Activated naive CD8-positive, alpha-beta T cell (primary cell): ENCODE results near the gene BAZ1B.
"Not testable (repeated sequence)": the region's sequence is repeated elsewhere in the genome, so short reads cannot be mapped to it uniquely, and the experiment has no call there.

Experiments used
- H3K27ac Mint-ChIP-seq: one replicate; pipeline ENCODE4 v1.8.0; 2021; ENCODE audit warnings: mixed read lengths
- H3K27me3 Mint-ChIP-seq: one replicate; pipeline ENCODE4 v1.8.0; 2021; ENCODE audit warnings: mixed read lengths
- H3K36me3 Mint-ChIP-seq: one replicate; pipeline ENCODE4 v1.8.0; 2021; ENCODE audit warnings: mixed read lengths
- H3K4me1 Mint-ChIP-seq: one replicate; pipeline ENCODE4 v1.8.0; 2021; ENCODE audit warnings: low read depth, mixed read lengths
- H3K4me3 Mint-ChIP-seq: one replicate; pipeline ENCODE4 v1.8.0; 2021; ENCODE audit warnings: mild to moderate bottlenecking, mixed read lengths
- H3K9me3 Mint-ChIP-seq: one replicate; pipeline ENCODE4 v1.8.0; 2021; ENCODE audit warnings: low read depth, mixed read lengths

The BAZ1B gene

GRCh38 chr7:73521636-73522104 is 423 bp downstream of the BAZ1B start:
- no peaks in the 10 kb centered on the region for H3K27me3 Mint-ChIP-seq
- peaks cover 60% of the 10 kb centered on the region for H3K4me1 Mint-ChIP-seq
- no peak overlapping the region for H3K27ac Mint-ChIP-seq
- peaks cover 11% of the 10 kb centered on the region for H3K36me3 Mint-ChIP-seq
- no peak overlapping the region for H3K4me3 Mint-ChIP-seq
- no peaks in the 10 kb centered on the region for H3K9me3 Mint-ChIP-seq

- Mint-ChIP-seq H3K4me1 (peaks cover 59% of the 10 kb centered on the region), H3K9me3 (no peaks in the 10 kb centered on the region), H3K27me3 (no peaks in the 10 kb centered on the region), H3K36me3 (peaks cover 11% of the 10 kb centered on the region), H3K4me3 (peak overlapping the region; percentile 96), H3K27ac (peak overlapping the region; percentile 94)
These were observed 1.1 kb downstream of the BAZ1B start for GRCh38 chr7:73520673-73521635.

- Mint-ChIP-seq H3K27ac (peak overlapping the region; percentile 94), H3K9me3 (no peaks in the 10 kb centered on the region), H3K4me3 (peak overlapping the region; percentile 96), H3K27me3 (no peaks in the 10 kb centered on the region), H3K4me1 (peaks cover 52% of the 10 kb centered on the region), H3K36me3 (peaks cover 13% of the 10 kb centered on the region)
These were observed 2.0 kb downstream of the BAZ1B start for GRCh38 chr7:73519867-73520672.

- peaks cover 17% of the 10 kb centered on the region for H3K36me3 Mint-ChIP-seq
- peaks cover 50% of the 10 kb centered on the region for H3K4me1 Mint-ChIP-seq
- no peaks in the 10 kb centered on the region for H3K9me3 Mint-ChIP-seq
- no peaks in the 10 kb centered on the region for H3K27me3 Mint-ChIP-seq
- peak overlapping the region; percentile 68 for H3K27ac Mint-ChIP-seq
- H3K4me3 Mint-ChIP-seq = peak overlapping the region; percentile 96
These were observed 3.6 kb downstream of the BAZ1B start for GRCh38 chr7:73518470-73518869.

- H3K9me3 Mint-ChIP-seq = no peaks in the 10 kb centered on the region
- peak overlapping the region; percentile 50 for H3K27ac Mint-ChIP-seq
- peaks cover 54% of the 10 kb centered on the region for H3K4me1 Mint-ChIP-seq
- peaks cover 19% of the 10 kb centered on the region for H3K36me3 Mint-ChIP-seq
- peak overlapping the region; percentile 42 for H3K4me3 Mint-ChIP-seq
- no peaks in the 10 kb centered on the region for H3K27me3 Mint-ChIP-seq
These were observed 4.7 kb downstream of the BAZ1B start for GRCh38 chr7:73517241-73517995.

GRCh38 chr7:73515178-73515577 is 6.9 kb downstream of the BAZ1B start:
- Mint-ChIP-seq H3K27ac (peak overlapping the region; percentile 5), H3K4me1 (peaks cover 54% of the 10 kb centered on the region), H3K9me3 (no peaks in the 10 kb centered on the region), H3K36me3 (peaks cover 16% of the 10 kb centered on the region), H3K4me3 (peak overlapping the region; percentile 14), H3K27me3 (no peaks in the 10 kb centered on the region)

- Mint-ChIP-seq H3K4me1 (peaks cover 27% of the 10 kb centered on the region), H3K9me3 (no peaks in the 10 kb centered on the region), H3K4me3 (no peak overlapping the region), H3K27me3 (no peaks in the 10 kb centered on the region), H3K27ac (no peak overlapping the region), H3K36me3 (peaks cover 10% of the 10 kb centered on the region)
These were observed 9.9 kb downstream of the BAZ1B start for GRCh38 chr7:73512018-73512780.

- Mint-ChIP-seq H3K36me3 (peaks cover 13% of the 10 kb centered on the region), H3K9me3 (no peaks in the 10 kb centered on the region), H3K27me3 (no peaks in the 10 kb centered on the region), H3K4me3 (no peak overlapping the region), H3K27ac (no peak overlapping the region), H3K4me1 (peaks cover 26% of the 10 kb centered on the region)
These were observed 12.6 kb downstream of the BAZ1B start for GRCh38 chr7:73509463-73509862.

- Mint-ChIP-seq H3K4me1 (peaks cover 17% of the 10 kb centered on the region), H3K27ac (no peak overlapping the region), H3K9me3 (no peaks in the 10 kb centered on the region), H3K27me3 (no peaks in the 10 kb centered on the region), H3K36me3 (peaks cover 11% of the 10 kb centered on the region), H3K4me3 (no peak overlapping the region)
These were observed 14.5 kb downstream of the BAZ1B start for GRCh38 chr7:73507556-73507955.

GRCh38 chr7:73504920-73505319 is 17.2 kb downstream of the BAZ1B start:
- Mint-ChIP-seq H3K27me3 (no peaks in the 10 kb centered on the region), H3K4me3 (no peak overlapping the region), H3K9me3 (no peaks in the 10 kb centered on the region), H3K36me3 (peaks cover 15% of the 10 kb centered on the region), H3K27ac (no peak overlapping the region), H3K4me1 (peaks cover 14% of the 10 kb centered on the region)

GRCh38 chr7:73504017-73504416 is 18.1 kb downstream of the BAZ1B start:
- no peaks in the 10 kb centered on the region for H3K9me3 Mint-ChIP-seq
- H3K4me3 Mint-ChIP-seq = no peak overlapping the region
- H3K27ac Mint-ChIP-seq = no peak overlapping the region
- peaks cover 14% of the 10 kb centered on the region for H3K4me1 Mint-ChIP-seq
- H3K27me3 Mint-ChIP-seq = no peaks in the 10 kb centered on the region
- H3K36me3 Mint-ChIP-seq = peaks cover 15% of the 10 kb centered on the region

- H3K4me1 Mint-ChIP-seq = peaks cover 14% of the 10 kb centered on the region
- no peak overlapping the region for H3K27ac Mint-ChIP-seq
- H3K4me3 Mint-ChIP-seq = no peak overlapping the region
- H3K27me3 Mint-ChIP-seq = no peaks in the 10 kb centered on the region
- H3K9me3 Mint-ChIP-seq = no peaks in the 10 kb centered on the region
- peaks cover 19% of the 10 kb centered on the region for H3K36me3 Mint-ChIP-seq
These were observed 18.9 kb downstream of the BAZ1B start for GRCh38 chr7:73503229-73503628.

GRCh38 chr7:73496626-73497025 is 25.5 kb downstream of the BAZ1B start:
- no peak overlapping the region for H3K4me3 Mint-ChIP-seq
- H3K27me3 Mint-ChIP-seq = no peaks in the 10 kb centered on the region
- peaks cover 22% of the 10 kb centered on the region for H3K36me3 Mint-ChIP-seq
- H3K9me3 Mint-ChIP-seq = no peaks in the 10 kb centered on the region
- H3K4me1 Mint-ChIP-seq = peaks cover 14% of the 10 kb centered on the region
- no peak overlapping the region for H3K27ac Mint-ChIP-seq

- H3K36me3 Mint-ChIP-seq = peaks cover 18% of the 10 kb centered on the region
- H3K27me3 Mint-ChIP-seq, H3K4me3 Mint-ChIP-seq, H3K9me3 Mint-ChIP-seq, H3K4me1 Mint-ChIP-seq, H3K27ac Mint-ChIP-seq: not testable (repeated sequence)
These were observed 26.6 kb downstream of the BAZ1B start for GRCh38 chr7:73495507-73495906.
